GM20000 (cell line): ENCODE measurements around the gene LRP10.
"Not testable (repeated sequence)": the region's sequence is repeated elsewhere in the genome, so short reads cannot be mapped to it uniquely, and the experiment has no call there.

Experiments
- DNase-seq: peaks from one replicate; pipeline ENCODE4 v3.0.0; 2012; ENCODE audit warnings: low spot score
- CTCF ChIP-seq: IDR thresholded peaks from 2 replicates; pipeline ENCODE4 v1.5.1; 2012; ENCODE audit warnings: mild to moderate bottlenecking, control low read depth; ENCODE audit errors: extremely low read depth, missing control alignments

The LRP10 gene

DNA sequence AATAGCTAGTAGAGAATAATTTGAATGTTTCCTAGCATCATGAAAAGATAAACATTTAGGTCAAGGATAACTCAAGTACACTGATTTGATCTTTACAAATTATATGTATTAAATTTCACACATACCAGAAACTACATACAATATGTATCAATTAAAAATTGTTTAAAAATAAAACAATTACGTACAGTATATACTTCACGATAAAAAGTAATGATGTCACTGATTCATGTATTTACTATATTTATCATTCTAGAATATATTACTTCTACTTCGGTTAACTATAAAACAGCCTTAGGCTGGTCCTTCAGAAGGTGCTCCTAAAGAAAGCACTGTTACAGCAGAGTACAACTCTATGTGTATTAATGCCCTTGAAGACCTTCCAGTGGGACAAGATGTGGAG is 35.9 kb downstream of the LRP10 start:
- no peak for TF ChIP-seq CTCF
- DNase-seq, result no peak

DNA sequence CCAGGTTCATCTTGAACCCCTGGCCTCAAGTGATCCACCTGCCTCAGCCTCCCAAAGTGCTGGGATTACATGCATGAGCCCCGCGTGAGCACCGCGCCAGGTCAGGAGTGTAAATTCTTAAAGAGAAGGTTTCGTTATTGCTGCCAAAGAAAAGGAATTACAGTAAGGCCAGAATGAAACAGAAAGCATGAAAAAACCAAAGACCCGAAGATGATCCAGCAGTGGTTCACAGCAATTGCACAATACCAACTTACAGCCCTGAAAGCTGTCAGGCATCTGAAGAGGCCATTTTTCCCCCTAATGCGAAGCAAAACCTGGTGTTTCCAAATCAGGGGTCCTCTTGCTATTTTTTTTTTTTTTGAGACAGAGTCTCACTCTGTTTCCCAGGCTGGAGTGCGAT is 37.1 kb downstream of the LRP10 start:
- DNase-seq, result no peak
- no peak for TF ChIP-seq CTCF

GRCh38 chr14:22910916-22911315 is 39.4 kb downstream of the LRP10 start:
- DNase-seq, result no peak
- TF ChIP-seq CTCF, result no peak

DNA sequence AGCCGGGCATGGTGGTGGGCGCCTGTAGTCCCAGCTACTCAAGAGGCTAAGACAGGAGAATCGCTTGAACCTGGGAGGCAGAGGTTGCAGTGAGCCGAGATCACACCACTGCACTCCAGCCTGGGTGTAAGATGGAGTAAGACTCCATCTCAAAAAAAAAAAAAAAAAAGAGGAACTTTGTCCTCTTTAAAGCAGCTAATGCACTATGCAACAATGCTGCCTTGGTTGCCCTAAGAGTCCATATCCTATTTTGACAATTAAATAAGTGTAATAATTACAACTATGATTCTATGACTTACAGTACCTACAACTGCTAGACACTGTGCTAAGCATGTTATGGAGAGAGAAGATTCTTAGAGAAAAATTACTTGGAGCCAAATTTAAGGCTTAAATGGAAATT is 43.3 kb downstream of the LRP10 start:
- not testable (repeated sequence) for DNase-seq

DNA sequence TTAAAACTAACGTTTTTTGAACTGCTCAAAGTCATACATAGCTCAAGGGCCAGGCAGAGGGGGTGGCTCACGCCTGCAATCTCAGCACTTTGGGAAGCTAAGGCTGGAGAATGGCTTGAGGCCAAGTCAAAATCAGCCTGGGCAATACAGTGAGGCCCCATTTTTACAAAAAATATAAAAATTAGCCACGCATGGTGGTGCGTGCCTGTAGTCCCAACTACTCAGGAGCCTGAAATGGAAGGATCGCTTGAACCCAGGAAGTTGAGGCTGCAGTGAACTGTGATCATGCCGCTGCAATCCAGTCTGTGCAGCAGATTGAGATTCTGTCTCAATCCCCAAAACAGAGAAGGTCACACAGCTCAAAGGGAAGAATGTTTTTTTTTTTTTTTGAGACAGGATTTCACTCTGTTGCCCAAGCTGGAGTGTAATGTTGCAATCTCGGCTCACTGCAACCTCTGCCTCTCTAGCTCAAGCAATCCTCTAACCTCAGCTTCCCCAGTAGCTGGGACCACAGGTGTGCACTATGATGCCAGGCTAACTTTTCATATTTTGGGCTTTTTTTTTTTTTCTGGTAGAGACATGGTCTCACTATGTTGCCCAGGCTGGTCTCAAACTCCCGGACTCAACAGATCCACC is 44.5 kb downstream of the LRP10 start:
- no peak for DNase-seq
- no peak for TF ChIP-seq CTCF

DNA sequence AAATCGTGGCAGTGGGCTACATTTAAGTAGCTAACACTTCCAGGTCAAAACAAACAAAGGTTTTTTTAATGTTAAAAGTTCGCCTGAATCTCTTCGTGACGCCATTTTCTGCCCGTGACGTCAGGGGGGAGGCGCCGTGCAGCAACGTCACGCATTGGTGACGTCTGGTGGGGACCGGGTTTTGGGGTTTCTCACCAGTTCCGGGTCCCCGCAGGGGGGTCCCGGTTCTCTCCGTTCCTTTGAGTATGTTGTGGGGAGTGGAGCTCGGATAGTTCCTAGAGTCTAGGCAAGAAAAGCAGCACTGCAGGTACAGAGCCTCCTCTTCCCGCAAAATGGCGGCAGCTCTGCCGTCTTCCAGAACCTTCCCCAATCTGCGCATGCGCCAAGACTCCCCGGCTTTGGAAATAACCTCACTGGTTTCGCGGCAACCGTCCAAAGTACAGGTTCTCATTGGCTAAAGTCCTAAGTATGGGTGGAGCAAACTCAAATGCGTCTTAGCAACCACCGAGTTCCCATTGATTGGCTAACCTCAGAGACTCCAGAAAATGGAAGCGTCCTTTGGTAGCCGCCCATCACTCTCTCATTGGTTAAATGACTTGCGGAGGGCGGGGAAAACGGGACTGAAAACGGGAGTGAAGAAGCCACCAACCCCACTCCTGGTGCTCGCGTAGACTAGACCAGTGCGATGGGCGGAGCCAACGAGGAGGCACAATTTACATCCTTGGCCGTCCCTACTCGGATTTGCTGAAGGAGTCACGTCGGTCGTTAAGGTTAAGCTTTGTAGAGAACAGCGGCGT is 47.5 kb downstream of the LRP10 start, which contains the start of gene RBM23:
Gene RBM23 (minus strand): TSS at position 346 of the 797 bp plus-strand sequence.
- TF ChIP-seq CTCF, result no peak
- DNase-seq, result peak; percentile 89

- TF ChIP-seq CTCF, result no peak
- DNase-seq, result no peak
Observed at GRCh38 chr14:22919601-22919921, 48.0 kb downstream of the LRP10 start.

- no peak for DNase-seq
- no peak for TF ChIP-seq CTCF
Observed at GRCh38 chr14:22920697-22921096, 49.2 kb downstream of the LRP10 start.
